ENCODE data around the gene TNIK.

DNA sequence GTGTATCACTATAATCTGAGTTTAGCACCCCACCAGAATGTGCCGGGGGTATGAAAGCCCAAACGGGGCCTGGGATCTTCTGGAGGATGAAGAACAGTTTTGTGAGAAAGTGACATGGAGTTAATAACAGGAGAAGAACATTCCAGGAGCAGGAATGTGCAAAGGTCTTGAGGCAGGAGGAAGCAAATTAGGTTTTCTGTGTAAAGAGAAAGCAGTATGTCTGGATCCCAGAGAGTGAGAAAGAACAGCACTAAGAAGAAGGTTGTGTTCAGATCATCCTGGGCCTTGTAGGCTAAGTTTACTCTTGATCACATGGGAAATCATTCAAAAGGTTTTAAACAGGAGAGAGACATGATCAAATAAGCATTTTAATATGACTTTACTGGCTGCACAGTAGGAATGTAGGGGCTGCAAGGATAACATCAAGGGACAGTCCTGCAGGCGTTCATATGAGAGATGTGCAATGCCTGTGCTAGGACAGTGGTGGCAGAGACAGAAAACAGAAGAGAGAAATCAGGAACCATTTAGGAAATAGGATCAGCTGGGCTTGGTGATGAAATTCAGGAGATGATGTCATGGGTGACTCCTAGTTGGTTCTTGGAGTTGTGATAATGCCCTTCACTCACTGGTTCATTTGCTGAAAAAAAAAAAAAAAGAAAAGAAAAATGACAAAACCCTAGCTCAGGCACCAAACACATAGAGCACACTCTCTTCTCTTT lies 113.5 kb downstream of the TNIK start:
- TF ChIP-seq, protein P1, sequence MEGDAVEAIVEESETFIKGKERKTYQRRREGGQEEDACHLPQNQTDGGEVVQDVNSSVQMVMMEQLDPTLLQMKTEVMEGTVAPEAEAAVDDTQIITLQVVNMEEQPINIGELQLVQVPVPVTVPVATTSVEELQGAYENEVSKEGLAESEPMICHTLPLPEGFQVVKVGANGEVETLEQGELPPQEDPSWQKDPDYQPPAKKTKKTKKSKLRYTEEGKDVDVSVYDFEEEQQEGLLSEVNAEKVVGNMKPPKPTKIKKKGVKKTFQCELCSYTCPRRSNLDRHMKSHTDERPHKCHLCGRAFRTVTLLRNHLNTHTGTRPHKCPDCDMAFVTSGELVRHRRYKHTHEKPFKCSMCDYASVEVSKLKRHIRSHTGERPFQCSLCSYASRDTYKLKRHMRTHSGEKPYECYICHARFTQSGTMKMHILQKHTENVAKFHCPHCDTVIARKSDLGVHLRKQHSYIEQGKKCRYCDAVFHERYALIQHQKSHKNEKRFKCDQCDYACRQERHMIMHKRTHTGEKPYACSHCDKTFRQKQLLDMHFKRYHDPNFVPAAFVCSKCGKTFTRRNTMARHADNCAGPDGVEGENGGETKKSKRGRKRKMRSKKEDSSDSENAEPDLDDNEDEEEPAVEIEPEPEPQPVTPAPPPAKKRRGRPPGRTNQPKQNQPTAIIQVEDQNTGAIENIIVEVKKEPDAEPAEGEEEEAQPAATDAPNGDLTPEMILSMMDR (IDR thresholded peaks at IDR 0.05): no peak
- no peak for TF ChIP-seq POLR2A (IDR thresholded peaks at IDR 0.05)

Data from prostate gland (tissue), 2 donors.